T-helper 1 cell treated with Interleukin-12 subunit alpha and Interleukin-12 subunit beta and Interleukin-4 antibody, amounts not matched to agents 30 ng/mL and 1 ng/mL, for 36 hours (primary cell): ENCODE measurements around the gene NUDT4. TPM values are rescaled to one million over a fixed set of nuclear protein-coding genes. Genes with fewer than 3 reads are reported as not detected.

ENCODE experiments used
- intact Hi-C: fragments of 100-400 bp; cut with micrococcal nuclease; formaldehyde crosslinking; loops from one replicate; pipeline ENCODE4 v1.15.1; 2024
- total RNA-seq: library from RNA; stranded (reverse); gene quantifications from 2 replicates; pipeline ENCODE4 v1.2.3, GENCODE V29; 2022

NUDT4 gene
- total RNA-seq, 1 donor from 2014 or later, result 41.0 TPM

DNA sequence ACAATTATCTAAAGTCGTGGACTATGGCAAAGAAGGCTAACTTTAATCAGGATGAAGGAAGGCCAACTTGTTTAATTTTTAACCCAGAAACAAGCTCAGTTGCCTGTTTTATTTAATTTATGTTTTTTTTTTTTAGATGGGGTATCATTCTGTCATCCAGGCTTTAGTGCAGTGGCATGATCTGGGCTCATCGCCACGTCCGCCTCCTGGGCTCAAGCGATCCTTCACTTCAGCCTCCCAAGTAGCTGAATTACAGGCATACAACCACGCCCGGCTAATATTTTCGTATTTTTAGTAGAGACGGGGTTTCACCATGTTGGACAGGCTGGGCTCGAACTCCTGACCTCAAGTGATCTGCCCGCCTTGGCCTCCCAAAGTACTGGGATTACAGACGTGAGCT lies 19.7 kb downstream of the NUDT4 start:
- intact Hi-C loops, result loop anchor here (1.0 to 5.0 kb wide), 3 partner anchors 470 to 705 kb away; partner anchors contain the start of gene EEA1

DNA sequence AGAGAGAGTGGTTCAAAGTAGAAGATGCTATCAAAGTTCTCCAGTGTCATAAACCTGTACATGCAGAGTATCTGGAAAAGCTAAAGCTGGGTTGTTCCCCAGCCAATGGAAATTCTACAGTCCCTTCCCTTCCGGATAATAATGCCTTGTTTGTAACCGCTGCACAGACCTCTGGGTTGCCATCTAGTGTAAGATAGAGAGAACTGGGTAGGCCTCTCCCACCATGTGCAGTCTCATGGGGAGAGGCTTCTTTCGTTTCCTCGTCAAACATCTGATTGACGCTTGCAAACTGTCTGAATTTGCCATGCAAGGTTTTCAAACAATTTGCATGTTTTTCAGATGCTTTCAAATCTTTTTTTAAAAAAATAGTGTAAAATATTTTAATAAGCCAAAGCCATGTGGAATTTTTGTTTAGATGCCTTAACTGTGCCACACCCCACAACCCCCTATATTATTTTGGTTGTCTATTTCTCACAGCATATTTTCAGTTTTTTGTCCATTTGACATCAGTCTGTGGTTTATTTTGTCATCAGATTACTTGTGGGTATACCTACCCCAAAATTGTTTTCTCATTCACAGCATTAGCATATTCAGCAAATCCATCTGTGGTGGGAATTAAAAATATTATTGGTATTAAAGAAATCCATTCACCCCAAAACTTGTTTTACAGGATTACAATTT lies 21.6 kb downstream of the NUDT4 start:
- intact Hi-C loops, result loop anchor here (5.0 kb wide), 2 partner anchors 472 to 572 kb away; partner anchors contain the start of gene EEA1

DNA sequence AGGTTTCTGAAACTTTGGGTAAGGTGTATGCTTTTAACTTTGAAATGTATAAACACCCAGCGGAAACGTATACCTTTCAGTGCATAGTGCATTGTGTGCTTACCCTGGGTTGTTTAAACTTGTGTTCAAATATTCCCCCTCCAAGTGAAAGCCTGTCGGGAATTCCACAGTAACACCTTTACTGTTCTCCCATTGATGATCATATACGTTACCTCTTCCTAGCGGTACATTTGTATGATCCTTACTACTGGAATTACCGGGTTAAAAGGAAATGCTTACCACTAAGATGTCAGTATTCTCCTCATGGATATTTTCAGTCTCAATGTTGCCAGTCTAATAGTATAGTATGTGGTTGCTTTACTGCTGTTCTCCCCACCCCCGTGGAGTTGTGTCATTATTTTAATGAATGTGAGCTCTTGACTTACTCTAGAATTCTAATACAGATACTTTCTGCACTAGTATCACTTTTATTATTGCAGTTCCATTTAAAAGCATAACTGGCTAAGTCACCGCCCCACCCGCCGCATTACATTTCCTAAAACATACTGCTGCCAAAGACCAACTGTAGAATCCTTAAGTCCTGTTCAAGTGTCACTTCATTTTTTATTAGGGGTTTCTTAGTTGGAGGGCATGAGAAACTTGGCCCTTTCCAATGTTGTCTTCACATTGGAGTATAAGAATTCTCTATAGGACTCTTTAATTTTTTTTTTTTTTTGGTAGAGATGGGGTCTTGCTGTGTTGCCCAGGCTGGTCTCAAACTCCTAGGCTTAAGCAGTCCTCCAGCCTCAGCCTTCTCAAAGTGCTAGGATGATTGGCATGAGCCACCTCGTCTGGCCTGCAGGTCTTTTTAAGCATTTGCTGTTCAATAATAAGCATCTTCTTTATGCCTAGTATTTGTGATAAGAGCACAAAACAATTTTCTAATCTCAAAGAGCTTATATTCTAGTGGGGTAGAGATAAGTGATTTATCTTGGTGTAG lies 24.9 kb downstream of the NUDT4 start:
- intact Hi-C loops, result no loop called here

DNA sequence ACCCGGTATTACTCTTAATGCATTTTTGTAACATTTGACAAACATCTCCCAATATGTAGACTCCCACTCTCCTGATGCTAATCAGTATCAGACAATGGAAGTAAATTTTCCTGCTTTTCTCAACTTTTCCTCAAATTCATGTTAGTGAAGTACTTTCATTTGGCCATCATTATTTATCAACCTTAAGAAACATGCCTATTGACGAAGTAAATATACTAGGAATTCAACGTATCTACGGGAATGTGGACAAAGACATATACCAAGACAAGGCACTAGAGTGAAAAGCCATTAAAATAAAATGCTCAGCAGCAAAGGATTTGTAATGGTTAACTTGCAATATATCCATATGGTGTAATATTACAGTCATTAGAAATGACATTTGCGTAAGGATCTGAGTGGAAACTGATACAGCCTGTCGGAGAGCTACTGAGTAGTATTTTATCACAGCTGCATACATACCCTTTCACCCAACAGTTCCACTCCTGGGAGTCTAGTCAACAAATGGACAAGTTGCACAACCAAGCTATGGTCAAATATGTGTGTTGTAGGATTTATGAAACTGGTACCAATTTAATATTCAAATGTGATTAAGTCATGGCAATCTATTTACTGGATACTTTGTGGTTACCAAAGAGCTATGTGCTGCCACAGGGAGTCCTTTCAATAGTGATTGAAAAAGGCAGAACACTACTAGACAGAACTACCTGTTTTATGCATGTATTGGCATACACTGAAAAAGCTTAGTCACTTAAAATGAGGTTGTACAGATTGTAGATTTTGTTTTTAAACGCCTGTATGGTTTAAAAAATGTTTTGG lies 26.5 kb downstream of the NUDT4 start:
- intact Hi-C loops, result no loop called here

DNA sequence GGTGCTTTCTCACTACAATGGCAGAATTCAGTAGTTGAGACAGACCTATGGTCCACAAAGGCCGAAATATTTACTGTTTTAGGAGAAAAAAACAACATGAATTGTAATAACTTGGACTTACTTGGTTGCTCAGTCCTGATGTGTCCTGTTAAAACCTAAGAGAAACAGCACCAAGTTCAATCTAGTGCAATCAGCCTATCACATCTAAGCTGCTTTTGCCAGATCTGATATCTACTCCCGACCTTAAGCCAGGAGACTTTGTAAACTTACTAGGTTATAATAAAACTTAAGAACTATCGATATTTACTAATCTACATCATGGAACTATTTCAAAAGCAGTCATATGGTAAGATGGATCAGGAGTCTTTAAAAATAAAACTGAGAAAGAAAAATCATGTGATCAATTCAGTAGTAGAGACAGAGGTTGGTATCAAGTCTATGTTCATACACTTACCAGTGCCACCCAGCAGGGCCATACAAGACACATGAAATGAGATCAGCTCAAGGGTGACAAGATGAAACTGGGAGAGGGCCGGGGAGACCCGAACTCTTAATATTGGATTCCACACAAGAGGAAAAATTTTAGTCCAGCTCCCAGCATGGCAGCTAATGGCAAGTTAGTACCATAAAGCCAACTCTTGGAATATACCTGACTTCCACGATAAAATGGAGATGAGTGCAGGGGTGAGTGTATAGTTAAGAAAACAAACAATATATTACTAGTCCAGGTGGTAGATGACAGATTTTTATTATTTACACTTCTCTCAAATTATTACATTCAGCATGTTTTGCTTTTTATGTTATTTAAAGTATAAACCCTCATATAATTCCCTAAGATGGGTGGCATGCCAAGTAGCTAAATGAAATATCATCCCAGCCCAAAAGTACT lies 27.5 kb downstream of the NUDT4 start:
- intact Hi-C loops, result no loop called here

DNA sequence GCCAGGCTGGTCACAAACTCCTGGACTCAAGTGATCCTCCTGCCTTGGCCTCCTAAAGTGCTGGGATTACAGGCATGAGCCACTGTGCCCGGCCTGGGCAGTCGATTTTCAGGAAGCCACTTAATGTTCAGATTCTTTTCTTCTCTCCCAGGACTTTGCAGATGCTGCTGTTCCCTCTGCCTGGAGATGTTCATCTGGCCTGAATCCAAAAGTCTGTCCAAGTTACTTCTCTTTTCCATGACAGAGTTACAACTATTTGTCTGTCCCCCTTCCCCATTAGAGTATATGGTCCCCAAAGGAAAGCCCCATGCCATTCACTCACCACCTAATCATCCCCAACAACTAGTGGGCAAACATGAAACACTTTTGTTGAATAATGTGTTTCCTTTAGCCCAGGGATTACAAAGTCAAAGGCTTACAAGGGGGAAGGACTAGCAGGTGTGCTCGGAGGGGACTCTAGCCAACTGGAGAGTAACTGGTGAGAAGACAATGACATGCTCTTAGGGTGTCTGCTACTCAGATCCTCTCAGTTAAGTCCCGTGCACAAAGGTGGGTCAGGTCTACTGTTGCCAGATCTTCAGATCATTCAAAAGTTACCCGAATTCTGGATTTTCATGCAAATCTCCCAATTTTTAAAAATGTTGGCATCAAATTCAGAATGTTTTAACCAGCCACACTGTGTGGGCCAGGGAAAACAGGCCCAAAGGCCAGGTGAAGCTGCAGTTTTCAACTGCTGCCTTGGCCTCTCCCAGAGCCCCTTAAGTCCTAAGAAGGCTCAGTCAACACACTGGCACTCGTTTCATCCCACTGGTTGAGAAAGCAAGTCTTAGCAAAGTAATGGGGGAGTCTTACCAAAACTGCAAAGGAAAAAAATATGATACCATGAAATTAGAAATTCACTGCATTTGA lies 29.6 kb downstream of the NUDT4 start:
- intact Hi-C loops, result no loop called here

DNA sequence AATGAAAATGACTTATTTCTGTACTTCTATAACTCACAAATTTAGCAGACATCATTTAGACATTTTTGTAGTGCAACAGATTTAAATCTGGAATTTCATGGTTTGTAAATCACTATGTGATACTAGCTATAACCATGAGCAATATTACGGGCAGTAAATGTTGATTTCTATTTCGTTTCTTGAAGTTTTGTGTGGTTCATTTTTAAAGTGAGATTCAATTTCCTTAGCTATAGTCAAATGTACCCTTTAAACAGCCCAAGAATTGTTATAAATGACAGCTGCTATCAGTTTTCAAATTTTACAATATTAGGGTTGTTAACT lies 30.2 kb downstream of the NUDT4 start:
- intact Hi-C loops, result loop anchor here (1.0 kb wide), 1 partner anchor 8 kb away; no protein-coding TSS in a partner anchor

DNA sequence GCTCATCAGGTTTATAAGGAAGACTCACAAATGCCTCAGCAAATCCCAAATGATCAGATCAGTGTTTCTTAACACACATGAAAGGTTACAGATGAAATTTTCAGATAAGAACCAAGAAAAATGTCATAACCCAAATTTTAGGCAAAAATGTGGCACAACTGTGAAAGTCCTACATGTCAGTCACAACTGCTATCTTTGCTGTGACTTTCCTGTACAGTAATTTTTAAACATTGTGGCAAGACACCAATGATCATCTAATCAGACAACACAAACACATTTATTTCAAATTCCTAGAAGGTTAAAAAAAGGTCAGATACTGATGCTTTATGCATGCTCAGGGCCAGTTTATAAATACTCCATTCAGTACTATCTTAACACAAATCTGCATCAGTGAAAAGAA lies 31.1 kb downstream of the NUDT4 start:
- intact Hi-C loops, result loop anchor here (1.0 kb wide), 1 partner anchor 7 kb away; no protein-coding TSS in a partner anchor

DNA sequence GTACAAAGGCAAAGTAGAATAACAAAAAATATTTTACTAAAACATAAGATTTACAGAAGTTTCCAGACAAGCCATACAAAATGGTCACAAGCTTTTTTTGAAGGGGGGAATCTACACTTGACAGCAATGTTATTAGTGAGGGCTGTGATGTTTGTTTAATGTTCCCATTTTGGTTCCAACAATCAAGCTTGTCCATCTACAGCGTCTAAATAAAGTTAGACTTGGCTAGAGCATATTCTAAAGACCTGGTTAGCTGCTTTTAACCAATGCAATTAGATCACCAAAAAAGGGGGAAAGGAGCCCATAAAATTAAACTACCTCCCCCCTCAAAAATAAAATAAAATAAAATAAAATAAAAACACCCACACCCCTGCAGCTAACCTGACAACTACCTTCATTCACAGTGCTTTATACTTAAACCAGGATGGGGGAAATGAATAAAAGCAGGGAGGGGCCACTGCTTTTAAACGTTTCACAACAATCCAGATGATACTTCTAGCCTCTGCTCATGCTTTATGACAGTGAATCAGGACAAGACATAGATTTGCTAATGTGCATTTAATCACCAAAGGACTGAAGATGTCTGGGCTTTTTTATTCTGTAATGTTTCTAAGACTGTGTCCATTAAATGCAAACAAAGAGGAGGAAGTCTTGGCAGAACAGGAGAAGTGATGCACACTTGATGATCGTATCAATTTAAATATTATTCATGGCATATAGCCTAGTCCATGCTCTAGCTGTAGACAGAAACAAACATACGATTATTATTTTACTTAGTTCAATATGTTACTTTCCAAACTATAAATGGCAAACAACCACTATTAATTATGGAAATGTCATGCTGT lies 31.8 kb downstream of the NUDT4 start:
- intact Hi-C loops, result loop anchor here (10.0 kb wide), 1 partner anchor 815 kb away; no protein-coding TSS in a partner anchor

DNA sequence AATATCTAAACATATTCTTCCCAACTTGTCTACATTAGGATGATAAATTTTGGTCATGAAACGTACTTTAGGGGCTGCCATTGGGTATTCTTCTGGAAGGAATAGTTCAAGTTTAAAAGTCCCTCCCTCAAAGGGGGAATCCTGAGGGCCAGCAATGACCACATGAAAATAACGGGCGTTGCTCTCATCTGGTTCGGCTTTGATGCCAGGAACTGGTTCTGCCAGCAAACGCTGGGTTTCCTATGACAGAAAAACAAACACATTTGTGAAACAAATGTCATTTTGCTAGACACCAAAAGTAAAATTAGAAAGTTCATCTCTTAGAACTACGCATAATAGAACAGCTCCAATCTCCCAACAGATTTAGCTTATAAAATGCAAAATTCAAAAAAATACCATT lies 33.3 kb downstream of the NUDT4 start:
- intact Hi-C loops, result loop anchor here (10.0 kb wide), 1 partner anchor 816 kb away; no protein-coding TSS in a partner anchor

DNA sequence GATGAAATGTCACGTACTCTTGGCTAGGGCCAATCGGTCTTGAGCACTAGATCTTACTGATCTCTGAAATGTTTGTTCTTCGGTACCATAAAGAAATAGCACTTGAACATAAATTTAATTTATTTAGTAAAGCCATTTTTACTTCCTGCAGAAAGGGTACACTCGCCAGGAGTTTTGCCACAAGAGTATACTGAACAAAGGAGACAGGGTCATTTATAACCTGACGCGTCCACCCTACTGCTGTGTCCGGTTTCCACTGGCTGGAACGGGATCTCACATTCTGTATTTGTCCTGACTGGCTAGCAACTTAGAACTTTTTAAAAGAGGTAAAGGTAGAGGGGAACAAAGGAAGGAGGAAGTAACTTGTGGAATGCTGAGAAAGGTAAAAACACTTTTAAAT lies 34.7 kb downstream of the NUDT4 start:
- intact Hi-C loops, result loop anchor here (10.0 kb wide), 1 partner anchor 818 kb away; no protein-coding TSS in a partner anchor

DNA sequence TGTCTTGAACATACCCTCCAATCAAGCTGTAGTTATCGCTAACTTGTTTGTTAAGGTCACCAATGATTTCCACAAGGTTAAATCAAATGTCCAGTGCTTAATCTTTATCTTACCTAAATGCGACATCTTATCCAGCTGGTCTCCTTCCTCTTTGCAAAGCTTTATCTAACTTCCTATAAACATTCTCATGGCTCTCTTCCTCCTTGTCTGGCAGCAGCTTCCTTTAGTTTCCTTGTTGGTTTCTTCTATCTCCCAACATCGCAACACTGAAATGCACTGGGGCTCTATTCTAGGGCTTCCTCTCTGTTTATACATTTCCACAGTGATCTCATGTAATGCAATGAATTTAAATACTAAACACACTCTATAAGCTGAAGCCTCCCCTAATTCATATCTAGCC lies 35.3 kb downstream of the NUDT4 start:
- intact Hi-C loops, result loop anchor here (10.0 kb wide), 1 partner anchor 818 kb away; no protein-coding TSS in a partner anchor

DNA sequence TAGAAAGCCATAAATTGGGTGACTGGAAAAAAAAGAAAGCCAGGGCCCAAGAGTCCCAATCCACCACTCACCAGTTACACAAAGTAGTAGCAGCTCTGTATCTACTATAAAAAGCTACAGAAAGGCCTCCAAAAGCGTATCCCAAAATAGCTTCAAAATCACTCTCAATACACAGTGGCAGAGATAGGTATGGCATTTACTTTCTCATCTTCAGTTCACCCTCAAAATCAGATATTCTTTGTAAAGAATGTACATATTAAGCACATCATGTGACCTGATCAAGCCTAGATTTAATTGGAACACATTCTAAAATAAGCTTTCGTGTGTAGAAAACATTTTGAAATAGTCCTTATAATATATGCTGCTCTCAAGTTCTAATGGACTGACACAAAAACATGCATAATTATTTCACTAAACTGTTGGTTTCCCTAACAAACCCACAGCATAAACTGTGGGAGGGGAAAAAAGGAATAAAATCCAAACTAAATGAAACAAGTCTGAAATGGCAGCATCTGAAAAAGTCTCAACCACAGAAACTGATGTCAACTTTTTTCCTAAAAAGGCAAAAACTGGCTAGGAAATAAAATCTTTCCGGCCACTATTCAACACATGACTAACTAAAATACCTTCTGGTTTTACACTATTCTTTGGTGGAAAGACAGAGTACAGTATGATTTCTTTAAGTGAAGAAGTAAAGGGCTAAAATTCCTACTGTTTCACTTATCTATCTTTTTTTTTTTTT lies 38.2 kb downstream of the NUDT4 start:
- intact Hi-C loops, result loop anchor here (1.0 to 10.0 kb wide), 2 partner anchors 8 to 821 kb away; no protein-coding TSS in a partner anchor

DNA sequence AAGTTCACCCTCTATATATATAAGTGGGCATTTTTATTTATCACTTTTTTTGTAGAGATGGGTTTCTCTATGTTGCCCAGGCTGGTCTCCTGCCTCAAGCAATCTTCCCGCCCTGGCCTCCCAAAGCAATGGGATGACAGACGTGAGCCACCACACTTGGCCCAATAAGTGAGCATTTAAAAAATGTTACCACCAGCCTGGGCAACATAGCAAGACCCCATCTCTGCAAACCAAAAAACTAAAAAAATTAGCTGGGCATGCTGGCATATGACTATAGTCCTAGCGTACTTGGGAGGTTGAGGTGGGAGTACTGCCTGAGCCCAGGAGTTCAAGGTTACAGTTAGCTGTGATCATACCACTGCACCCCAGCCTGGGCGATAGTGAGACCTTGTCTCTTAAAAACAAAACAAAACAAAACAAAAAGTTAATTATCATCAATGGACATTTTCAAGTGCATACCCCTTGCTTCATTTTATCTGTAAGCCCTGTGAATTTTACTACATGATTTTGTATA lies 40.3 kb downstream of the NUDT4 start:
- intact Hi-C loops, result loop anchor here (10.0 kb wide), 1 partner anchor 823 kb away; no protein-coding TSS in a partner anchor

DNA sequence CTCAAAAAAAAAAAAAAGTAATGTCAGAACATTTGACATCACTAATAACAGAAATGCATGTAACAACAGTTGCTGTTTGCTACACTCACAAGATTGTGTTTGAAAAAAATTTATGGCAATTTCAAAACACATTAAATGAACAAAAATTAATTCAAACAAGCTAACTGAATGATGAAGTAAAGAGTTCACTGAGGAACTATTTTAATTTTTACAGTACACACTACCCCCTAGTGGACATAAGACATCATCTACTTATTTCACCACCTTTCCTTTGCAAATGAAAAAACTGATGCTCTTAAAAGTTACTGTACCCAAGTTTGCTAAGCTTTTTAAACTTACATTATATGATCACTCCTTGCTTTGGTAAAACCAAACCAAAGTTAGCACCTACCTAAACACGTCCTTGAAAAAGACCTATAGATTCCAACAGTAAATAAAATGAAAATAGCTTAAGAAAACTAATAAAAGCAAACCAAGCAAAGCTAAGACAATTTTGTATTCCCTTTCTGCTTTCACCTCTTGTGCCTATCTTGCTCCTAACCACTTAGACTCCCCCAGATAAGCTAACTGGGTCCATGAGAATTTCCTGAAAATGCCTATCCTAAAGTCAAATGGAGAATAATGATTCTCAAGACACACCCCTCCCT lies 41.8 kb downstream of the NUDT4 start:
- intact Hi-C loops, result loop anchor here (1.0 to 10.0 kb wide), 8 partner anchors 23 to 825 kb away; partner anchors contain the start of gene MRPL42

DNA sequence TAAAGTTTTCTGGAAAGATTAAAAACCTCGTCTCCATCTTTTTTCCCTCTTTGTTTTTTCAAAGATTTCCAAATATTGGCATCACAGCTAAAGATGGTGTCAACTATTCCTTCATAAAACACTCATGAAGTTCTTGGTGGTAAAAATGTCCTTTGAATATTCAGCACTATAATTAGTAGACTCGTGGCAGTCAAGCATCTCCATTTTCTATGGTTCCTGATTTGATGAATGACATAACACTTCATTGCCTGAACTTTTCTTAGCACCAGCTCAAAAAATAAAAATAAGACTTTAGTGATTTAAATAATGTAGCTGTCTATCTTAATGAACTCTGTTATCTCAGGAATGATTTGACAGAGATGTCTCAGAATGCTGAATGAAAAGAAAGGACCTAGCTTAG lies 44.3 kb downstream of the NUDT4 start:
- intact Hi-C loops, result no loop called here
